ENCODE results near the gene LRG1.

The LRG1 gene

GRCh38 chr19:4503132-4503824, 36.6 kb downstream of the LRG1 start:
- H3K4me3 ChIP-seq (ENCODE audit: low read depth, low read length), result no peak overlapping the region
- TF ChIP-seq CTCF (IDR thresholded peaks at IDR 0.05; ENCODE audit: low read depth, low read length, missing control alignments), result no peak
- no peak for DNase-seq (ENCODE audit: low read depth)

- no peak for TF ChIP-seq CTCF (IDR thresholded peaks at IDR 0.05; ENCODE audit: low read depth, low read length, missing control alignments)
- DNase-seq (ENCODE audit: low read depth), result no peak
- H3K4me3 ChIP-seq (ENCODE audit: low read depth, low read length), result no peak overlapping the region
Observed at GRCh38 chr19:4502282-4503131, 37.3 kb downstream of the LRG1 start.

GRCh38 chr19:4501691-4502090, 38.1 kb downstream of the LRG1 start:
- no peak for TF ChIP-seq CTCF (IDR thresholded peaks at IDR 0.05; ENCODE audit: low read depth, low read length, missing control alignments)
- no peak overlapping the region for H3K4me3 ChIP-seq (ENCODE audit: low read depth, low read length)
- DNase-seq (ENCODE audit: low read depth), result no peak

- TF ChIP-seq CTCF (IDR thresholded peaks at IDR 0.05; ENCODE audit: low read depth, low read length, missing control alignments), result no peak
- H3K4me3 ChIP-seq (ENCODE audit: low read depth, low read length), result no peak overlapping the region
- no peak for DNase-seq (ENCODE audit: low read depth)
Observed at GRCh38 chr19:4500841-4501591, 38.8 kb downstream of the LRG1 start.

- no peak for DNase-seq (ENCODE audit: low read depth)
- TF ChIP-seq CTCF (IDR thresholded peaks at IDR 0.05; ENCODE audit: low read depth, low read length, missing control alignments), result no peak
- no peak overlapping the region for H3K4me3 ChIP-seq (ENCODE audit: low read depth, low read length)
Observed at GRCh38 chr19:4499855-4500254, 40.0 kb downstream of the LRG1 start.

GRCh38 chr19:4499318-4499717, 40.5 kb downstream of the LRG1 start:
- TF ChIP-seq CTCF (IDR thresholded peaks at IDR 0.05; ENCODE audit: low read depth, low read length, missing control alignments), result no peak
- H3K4me3 ChIP-seq (ENCODE audit: low read depth, low read length), result no peak overlapping the region
- DNase-seq (ENCODE audit: low read depth), result no peak
